B cell (primary cell): ENCODE results near the gene NHEJ1. TPM values are rescaled to one million over a fixed set of nuclear protein-coding genes. Genes with fewer than 3 reads are reported as not detected.
A peak's percentile ranks its signal among the peaks of the same experiment; 100 is the strongest.

Source experiments
- ATAC-seq: fragments of 200-7000 bp; cut with Tn5 transposase; one replicate; pipeline ENCODE4 v1.10.0; 2021; ENCODE audit warnings: low read depth, mild to moderate bottlenecking, moderate number of reproducible peaks, moderate library complexity
- CTCF ChIA-PET: fragments of 350-600 bp; sonication (Branson Sonifier 250); formaldehyde crosslinking; loops from one replicate; lab custom pipeline; 2021; ENCODE audit warnings: antibody characterized with exemption, inconsistent platforms; lab: Charles Lee
- POLR2A ChIA-PET: fragments of 350-600 bp; sonication (Branson Sonifier 250); formaldehyde crosslinking; loops from one replicate; lab custom pipeline; 2021; ENCODE audit warnings: antibody characterized with exemption; lab: Charles Lee
- DNase-seq: peaks from one replicate; pipeline ENCODE4 v3.0.0; 2013
- H2AFZ ChIP-seq: 2 replicates; pipeline ENCODE4 v1.6.1; 2012; ENCODE audit warnings: mild to moderate bottlenecking, low read depth, low read length; ENCODE audit not compliant: insufficient read depth, poor library complexity, severe bottlenecking
- H3K27ac ChIP-seq, 2 donors: 1 replicate in 1 of 2; 2 replicates in 1 of 2; pipeline ENCODE4 v1.5.1; 2012 to 2013; ENCODE audit warnings: low read length in 2 of 2, mild to moderate bottlenecking in 2 of 2, moderate library complexity in 1 of 2
- H3K27me3 ChIP-seq, 4 experiments: fragments of 200-600 bp in 1 of 4; sonication (generic) in 1 of 4; replicated peaks in 1 of 4; 1 replicate in 2 of 4; 2 replicates in 2 of 4; pipeline versions ENCODE4 v1.6.1 to v1.7.0; 2013 to 2016; ENCODE audit warnings: low read length in 3 of 4, mild to moderate bottlenecking in 2 of 4, mixed read lengths in 1 of 4, moderate library complexity in 1 of 4; ENCODE audit not compliant: insufficient read depth in 4 of 4, control insufficient read depth in 3 of 4; ENCODE audit errors: control extremely low read depth in 1 of 4
- H3K36me3 ChIP-seq, 2 experiments: replicated peaks in 1 of 2; 1 replicate in 1 of 2; 2 replicates in 1 of 2; pipeline versions ENCODE4 v1.6.1 to v1.7.1; 2013; ENCODE audit warnings: low read length in 1 of 2; ENCODE audit not compliant: insufficient read depth in 2 of 2, control insufficient read depth in 1 of 2; ENCODE audit errors: control extremely low read depth in 1 of 2, extremely low read depth in 1 of 2
- H3K4me1 ChIP-seq, 2 donors: fragments of 200-600 bp in 1 of 2; sonication (generic) in 1 of 2; 1 replicate in 1 of 2; 2 replicates in 1 of 2; pipeline versions ENCODE4 v1.5.1 to v1.6.1; 2013 to 2017; ENCODE audit warnings: low read length in 2 of 2; ENCODE audit not compliant: control insufficient read depth in 2 of 2, insufficient read depth in 2 of 2
- H3K4me2 ChIP-seq: replicated peaks from 2 replicates; pipeline ENCODE3; 2012; ENCODE audit warnings: mild to moderate bottlenecking, low read depth, low read length; ENCODE audit not compliant: poor library complexity, severe bottlenecking
- H3K4me3 ChIP-seq, 5 experiments: fragments of 200-600 bp in 1 of 5; sonication (generic) in 1 of 5; 1 replicate in 3 of 5; 2 replicates in 2 of 5; pipeline versions ENCODE4 v1.5.1 to v1.7.0; 2011 to 2016; ENCODE audit warnings: low read length in 4 of 5, mild to moderate bottlenecking in 4 of 5, low read depth in 2 of 5, control low read depth in 1 of 5, moderate library complexity in 1 of 5; ENCODE audit not compliant: insufficient read depth in 1 of 5; ENCODE audit errors: control extremely low read depth in 1 of 5, extremely low read depth in 1 of 5
- H3K79me2 ChIP-seq: fragments of 200-600 bp; sonication (generic); one replicate; pipeline ENCODE4 v1.6.0; 2016; ENCODE audit warnings: low read length; ENCODE audit not compliant: control insufficient read depth, insufficient read depth
- H3K9ac ChIP-seq: fragments of 200-600 bp; sonication (generic); 2 replicates; pipeline ENCODE4 v1.6.1; 2017; ENCODE audit warnings: mild to moderate bottlenecking, low read length, moderate library complexity
- H3K9me3 ChIP-seq, 3 donors: one replicate each; pipeline versions ENCODE4 v1.6.1 to v1.7.1; 2013; ENCODE audit warnings: low read length in 2 of 3; ENCODE audit not compliant: control insufficient read depth in 2 of 3, insufficient read depth in 1 of 3; ENCODE audit errors: control extremely low read depth in 1 of 3
- H4K20me1 ChIP-seq: 2 replicates; pipeline ENCODE4 v1.6.0; 2012; ENCODE audit warnings: mild to moderate bottlenecking, low read length; ENCODE audit not compliant: insufficient read depth, control insufficient read depth, poor library complexity, severe bottlenecking
- H3K27ac Mint-ChIP-seq: one replicate; pipeline ENCODE4 v1.8.0; 2021; ENCODE audit warnings: mixed read lengths
- H3K27me3 Mint-ChIP-seq: one replicate; pipeline ENCODE4 v1.8.0; 2021; ENCODE audit warnings: mixed read lengths
- H3K4me1 Mint-ChIP-seq: one replicate; pipeline ENCODE4 v1.8.0; 2021; ENCODE audit warnings: mixed read lengths
- H3K4me3 Mint-ChIP-seq: one replicate; pipeline ENCODE4 v1.8.0; 2021; ENCODE audit warnings: mixed read lengths
- H3K9me3 Mint-ChIP-seq: one replicate; pipeline ENCODE4 v1.8.0; 2022; ENCODE audit warnings: mixed read lengths; ENCODE audit not compliant: insufficient read depth
- EZH2 ChIP-seq: IDR thresholded peaks from 2 replicates; pipeline ENCODE4 v1.6.1; 2012; ENCODE audit warnings: borderline replicate concordance, low read depth, mild to moderate bottlenecking, moderate library complexity, low read length; ENCODE audit not compliant: insufficient read depth, poor library complexity, severe bottlenecking
- WGBS: methylation state at CpG from one replicate; pipeline ENCODE4 v1.1.5; 2013; ENCODE audit warnings: missing lambda C conversion rate; ENCODE audit not compliant: insufficient coverage; 5-methylcytosine and 5-hydroxymethylcytosine counted together
- intact Hi-C: fragments of 100-400 bp; cut with micrococcal nuclease; formaldehyde crosslinking; loops from one replicate; pipeline ENCODE4 v1.10.0; 2022
- polyA minus RNA-seq: library from RNA; depleted of rRNA, polyadenylated mRNA; stranded (reverse); fragments of >200 nt; gene quantifications from 2 replicates; pipeline ENCODE4 v1.2.3, GENCODE V29; 2012
- polyA plus RNA-seq: library from polyadenylated mRNA; depleted of rRNA; stranded (reverse); fragments of >200 nt; gene quantifications from 2 replicates; pipeline ENCODE4 v1.2.3, GENCODE V29; 2012
- total RNA-seq, 2 donors: library from RNA; stranded (reverse); fragments of 120-200 nt in 1 of 2; gene quantifications; 1 replicate in 1 of 2; 2 replicates in 1 of 2; pipeline versions ENCODE4 v1.2.3 to v1.2.4, GENCODE V29; 2013 to 2022
- TF ChIP-seq, protein P1 (sequence below): fragments of 200-600 bp; IDR thresholded peaks from one replicate; pipeline ENCODE4 v1.8.0; 2022; ENCODE audit warnings: antibody characterized with exemption, mild to moderate bottlenecking

NHEJ1 gene
- total RNA-seq (20.3 and 25.0 TPM in 2 replicates), polyA plus RNA-seq (13.0 and 14.9 TPM in 2 replicates), polyA minus RNA-seq (16.5 and 18.3 TPM in 2 replicates)
- 19.6 TPM for total RNA-seq (2013)

DNA sequence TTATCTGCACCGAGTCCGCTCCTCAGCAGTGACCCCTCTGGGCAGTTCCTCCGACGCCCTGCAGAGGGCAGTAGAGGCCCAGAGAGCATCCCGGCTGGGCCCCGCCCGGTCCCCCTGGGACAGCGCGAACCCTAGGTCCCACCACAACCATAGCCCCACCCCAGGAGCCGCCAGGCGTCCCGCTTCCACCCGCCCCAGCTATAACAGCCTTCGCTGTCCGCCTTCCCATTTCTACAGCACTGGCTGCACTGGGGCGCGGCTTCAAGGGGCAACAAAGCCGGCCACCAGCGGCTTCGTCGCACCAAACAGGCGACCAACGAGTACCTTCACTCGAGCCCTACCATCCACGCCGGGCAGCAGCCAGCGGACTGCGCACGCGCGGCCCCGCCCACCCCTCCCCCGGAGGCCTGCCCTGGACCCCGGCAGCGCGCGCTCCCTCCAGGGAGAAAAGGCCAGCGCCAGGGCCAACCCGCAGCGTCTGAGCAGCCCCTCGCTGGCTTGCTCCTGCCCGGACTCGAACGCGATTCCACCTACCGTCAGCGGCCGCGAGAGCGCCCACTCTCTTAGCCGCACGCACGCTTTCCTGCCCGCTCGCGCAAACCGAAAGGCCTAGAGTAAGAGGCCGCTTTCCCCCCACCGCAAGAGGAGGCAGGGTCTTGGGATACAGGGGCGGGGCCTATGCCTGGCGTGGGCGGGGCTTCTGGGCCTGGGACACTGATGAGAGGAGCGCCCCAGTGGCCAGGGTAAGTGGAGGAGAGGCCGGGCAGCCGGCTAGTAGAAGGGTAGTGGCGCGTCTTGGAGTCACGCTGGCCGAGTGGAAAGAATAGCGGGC lies at the start of gene NHEJ1:
Gene NHEJ1, minus strand, starts transcription at position 630 of the 832 bp plus-strand sequence. CDS start 2,453 bp downstream, outside the sequence.
- no peaks in the 10 kb centered on the region for H3K9me3 ChIP-seq
- ATAC-seq (peak; percentile 86), DNase-seq (peak; percentile 98)
- ChIA-PET CTCF (interaction anchor here (0.7 to 5.6 kb wide), 24 partner anchors 11 to 282 kb away, joined by 3 to 69 read pairs (median 6); partner anchors contain the start of genes CNPPD1, DNPEP and ZFAND2B), POLR2A (interaction anchor here (0.7 to 2.4 kb wide), 4 partner anchors 16 to 135 kb away, joined by 5 to 8 read pairs (median 6); partner anchors contain the start of genes CNPPD1 and DNAJB2)
- Mint-ChIP-seq H3K27me3 (no peaks in the 10 kb centered on the region), H3K4me1 (peaks cover 21% of the 10 kb centered on the region), H3K27ac (peak within 1 kb of the TSS; percentile 97), H3K9me3 (no peaks in the 10 kb centered on the region), H3K4me3 (peak within 1 kb of the TSS; percentile 98)
- H3K4me3 ChIP-seq: peak within 1 kb of the TSS; percentile 39 to 84 (median 72)
- peaks cover 14% of the 10 kb centered on the region for H3K79me2 ChIP-seq
- intact Hi-C loops: loop anchor here (1.0 to 5.0 kb wide), 16 partner anchors 16 to 593 kb away; partner anchors contain the start of genes ABCB6, ANKZF1, ATG9A and CHPF
- TF ChIP-seq, protein P1, sequence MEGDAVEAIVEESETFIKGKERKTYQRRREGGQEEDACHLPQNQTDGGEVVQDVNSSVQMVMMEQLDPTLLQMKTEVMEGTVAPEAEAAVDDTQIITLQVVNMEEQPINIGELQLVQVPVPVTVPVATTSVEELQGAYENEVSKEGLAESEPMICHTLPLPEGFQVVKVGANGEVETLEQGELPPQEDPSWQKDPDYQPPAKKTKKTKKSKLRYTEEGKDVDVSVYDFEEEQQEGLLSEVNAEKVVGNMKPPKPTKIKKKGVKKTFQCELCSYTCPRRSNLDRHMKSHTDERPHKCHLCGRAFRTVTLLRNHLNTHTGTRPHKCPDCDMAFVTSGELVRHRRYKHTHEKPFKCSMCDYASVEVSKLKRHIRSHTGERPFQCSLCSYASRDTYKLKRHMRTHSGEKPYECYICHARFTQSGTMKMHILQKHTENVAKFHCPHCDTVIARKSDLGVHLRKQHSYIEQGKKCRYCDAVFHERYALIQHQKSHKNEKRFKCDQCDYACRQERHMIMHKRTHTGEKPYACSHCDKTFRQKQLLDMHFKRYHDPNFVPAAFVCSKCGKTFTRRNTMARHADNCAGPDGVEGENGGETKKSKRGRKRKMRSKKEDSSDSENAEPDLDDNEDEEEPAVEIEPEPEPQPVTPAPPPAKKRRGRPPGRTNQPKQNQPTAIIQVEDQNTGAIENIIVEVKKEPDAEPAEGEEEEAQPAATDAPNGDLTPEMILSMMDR: peak; percentile 97
- TF ChIP-seq EZH2: no peak
- under 1% methylated on average over 62 of the region's 70 CpGs for WGBS
- H3K4me1 ChIP-seq: peaks cover 9 to 13% of the 10 kb centered on the region in 2 donors
- H2AFZ ChIP-seq: peak within 1 kb of the TSS; percentile 88
- H3K27me3 ChIP-seq: no peaks in the 10 kb centered on the region
- H3K36me3 ChIP-seq: peaks cover 0 to 18% of the 10 kb centered on the region in 2 experiments
- H3K27ac ChIP-seq: peak within 1 kb of the TSS; percentile 56 to 63
- peak within 1 kb of the TSS; percentile 72 for H3K9ac ChIP-seq
- peak within 1 kb of the TSS; percentile 75 for H3K4me2 ChIP-seq
- H4K20me1 ChIP-seq: no peaks in the 10 kb centered on the region
